Lower leg skin (tissue), 3 donors: ENCODE measurements around the gene NSG2.

Experiments used
- CTCF ChIP-seq, 3 donors: fragments of 450-650 bp; IDR thresholded peaks; one replicate each; pipeline ENCODE4 v1.5.1; 2016; ENCODE audit warnings: antibody characterized with exemption in 3 of 3, mild to moderate bottlenecking in 3 of 3, moderate library complexity in 2 of 3
- POLR2A ChIP-seq, 2 donors: fragments of 450-650 bp; IDR thresholded peaks; one replicate each; pipeline ENCODE4 v1.6.1; 2016 to 2017; ENCODE audit warnings: antibody characterized with exemption in 2 of 2, mild to moderate bottlenecking in 1 of 2, moderate library complexity in 1 of 2

GRCh38 chr5:174058433-174059122, 13.1 kb downstream of the NSG2 start:
- TF ChIP-seq CTCF (IDR thresholded peaks at IDR 0.05) (no peak), POLR2A (IDR thresholded peaks at IDR 0.05) (no peak)
